Stimulated activated CD8-positive, alpha-beta memory T cell treated with anti-CD3 and anti-CD28 coated beads, Interleukin-12 subunit alpha, Interleukin-12 subunit beta, amount 100 ng/mL, for 24 hours (primary cell): ENCODE measurements around the gene PRR5.
A peak's percentile ranks its signal among the peaks of the same experiment; 100 is the strongest.
"Not testable (repeated sequence)": the region's sequence is repeated elsewhere in the genome, so short reads cannot be mapped to it uniquely, and the experiment has no call there.

ENCODE experiments used
- DNase-seq: peaks from one replicate; pipeline ENCODE4 v3.0.0-alpha.2; 2020; ENCODE audit errors: extremely low read depth

PRR5 gene

DNA sequence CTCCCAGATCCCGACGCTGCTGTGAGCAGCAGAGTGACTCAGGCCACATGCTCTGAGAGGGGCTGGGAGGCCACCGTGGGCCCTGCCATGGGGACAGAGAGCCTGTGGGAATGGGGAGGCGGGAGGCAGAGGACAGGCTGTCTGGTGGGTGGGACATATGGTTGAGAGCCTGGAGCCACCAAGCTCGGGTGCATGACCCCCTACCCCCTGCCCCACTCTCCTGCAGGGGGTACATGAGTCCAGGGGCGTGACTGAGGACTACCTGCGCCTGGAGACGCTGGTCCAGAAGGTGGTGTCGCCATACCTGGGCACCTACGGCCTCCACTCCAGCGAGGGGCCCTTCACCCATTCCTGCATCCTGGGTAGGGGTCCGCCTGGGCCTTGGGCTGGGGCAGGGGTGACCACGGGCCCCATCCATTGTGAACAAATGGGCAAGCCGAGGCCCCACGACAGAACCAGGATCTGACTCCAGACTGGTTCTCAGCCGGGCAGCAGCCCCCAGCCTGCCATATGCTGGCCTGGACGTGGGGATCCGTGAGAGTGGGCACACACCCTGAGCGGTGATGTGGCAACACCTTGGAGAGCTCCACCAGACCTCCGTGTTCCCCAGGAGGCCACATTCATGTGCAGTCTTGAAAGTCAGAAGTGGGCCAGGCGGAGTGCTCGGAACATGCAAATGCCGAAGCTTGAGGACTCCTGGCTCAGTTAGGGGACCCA, 33.0 kb downstream of the PRR5 start:
- DNase-seq: no peak

DNA sequence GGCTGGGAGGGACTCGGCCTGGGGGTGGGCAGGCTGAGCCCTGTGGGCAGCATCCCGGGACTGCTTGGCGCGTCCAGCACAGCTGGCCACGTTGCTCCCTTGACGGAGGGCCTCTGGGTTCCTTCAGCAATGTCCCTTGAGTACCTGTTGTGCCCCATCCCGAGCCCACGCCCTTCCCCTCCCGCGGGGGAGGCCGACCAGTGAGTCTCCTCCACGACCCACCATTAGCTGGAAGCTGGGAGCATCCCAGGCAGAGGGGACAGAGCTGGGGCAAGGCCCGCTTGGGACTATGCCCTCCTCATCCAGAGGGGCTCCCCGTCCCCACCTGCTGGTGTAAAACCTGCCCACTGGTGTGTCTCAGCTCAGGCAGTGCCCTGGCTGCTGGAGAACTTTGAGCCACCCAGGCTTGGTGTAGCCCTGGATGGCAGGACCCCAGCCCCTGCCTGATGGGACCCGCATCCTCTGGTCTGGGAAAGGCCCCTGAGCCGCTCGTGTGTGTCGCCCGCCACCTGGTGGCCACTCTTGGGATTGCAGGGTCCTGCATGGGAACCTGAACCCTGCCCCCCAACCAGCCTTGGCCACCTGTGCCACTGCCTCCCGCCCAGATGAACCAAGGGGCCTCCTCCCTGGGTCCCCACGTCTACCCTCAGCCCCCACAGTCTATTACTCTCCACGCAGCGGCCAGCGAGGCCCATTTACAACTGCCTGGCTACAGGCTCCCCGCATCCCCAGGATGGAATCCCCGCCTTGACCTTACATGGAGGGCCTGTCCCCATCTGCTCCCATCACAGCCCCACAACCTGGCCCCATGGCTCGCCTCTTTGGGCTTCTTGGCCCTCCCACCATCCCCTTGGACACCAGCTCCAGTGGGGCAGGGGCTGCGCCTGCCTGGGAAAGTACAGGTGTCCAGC, 33.8 kb downstream of the PRR5 start:
- DNase-seq: peak; percentile 55

DNA sequence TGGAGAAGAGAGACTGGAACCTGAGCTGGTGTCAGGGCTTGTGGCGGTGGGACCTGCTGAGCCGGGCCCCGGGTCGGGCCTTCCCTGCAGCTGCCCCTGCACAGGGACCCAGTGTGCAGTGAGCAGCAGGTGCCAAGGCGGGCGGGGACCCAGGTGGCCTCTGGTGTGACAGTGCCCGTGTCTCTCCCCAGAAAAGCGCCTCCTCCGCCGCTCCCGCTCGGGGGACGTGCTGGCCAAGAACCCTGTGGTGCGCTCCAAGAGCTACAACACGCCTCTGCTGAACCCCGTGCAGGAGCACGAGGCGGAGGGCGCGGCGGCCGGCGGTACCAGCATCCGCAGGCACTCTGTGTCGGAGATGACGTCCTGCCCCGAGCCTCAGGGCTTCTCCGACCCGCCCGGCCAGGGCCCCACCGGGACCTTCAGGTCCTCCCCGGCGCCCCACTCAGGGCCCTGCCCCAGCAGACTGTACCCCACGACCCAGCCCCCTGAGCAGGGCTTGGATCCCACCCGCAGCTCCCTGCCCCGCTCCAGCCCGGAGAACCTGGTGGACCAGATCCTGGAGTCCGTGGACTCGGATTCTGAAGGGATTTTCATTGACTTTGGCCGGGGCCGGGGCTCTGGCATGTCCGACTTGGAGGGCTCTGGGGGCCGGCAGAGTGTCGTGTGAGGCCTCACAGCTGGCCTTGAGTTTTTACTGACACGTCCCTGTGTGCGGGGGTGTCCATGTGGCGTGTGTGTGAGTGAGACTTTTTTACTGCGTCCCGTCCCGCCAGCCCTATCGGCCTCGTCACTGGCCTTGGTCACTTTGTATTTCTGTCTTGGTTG, 34.8 kb downstream of the PRR5 start:
- DNase-seq: no peak

DNA sequence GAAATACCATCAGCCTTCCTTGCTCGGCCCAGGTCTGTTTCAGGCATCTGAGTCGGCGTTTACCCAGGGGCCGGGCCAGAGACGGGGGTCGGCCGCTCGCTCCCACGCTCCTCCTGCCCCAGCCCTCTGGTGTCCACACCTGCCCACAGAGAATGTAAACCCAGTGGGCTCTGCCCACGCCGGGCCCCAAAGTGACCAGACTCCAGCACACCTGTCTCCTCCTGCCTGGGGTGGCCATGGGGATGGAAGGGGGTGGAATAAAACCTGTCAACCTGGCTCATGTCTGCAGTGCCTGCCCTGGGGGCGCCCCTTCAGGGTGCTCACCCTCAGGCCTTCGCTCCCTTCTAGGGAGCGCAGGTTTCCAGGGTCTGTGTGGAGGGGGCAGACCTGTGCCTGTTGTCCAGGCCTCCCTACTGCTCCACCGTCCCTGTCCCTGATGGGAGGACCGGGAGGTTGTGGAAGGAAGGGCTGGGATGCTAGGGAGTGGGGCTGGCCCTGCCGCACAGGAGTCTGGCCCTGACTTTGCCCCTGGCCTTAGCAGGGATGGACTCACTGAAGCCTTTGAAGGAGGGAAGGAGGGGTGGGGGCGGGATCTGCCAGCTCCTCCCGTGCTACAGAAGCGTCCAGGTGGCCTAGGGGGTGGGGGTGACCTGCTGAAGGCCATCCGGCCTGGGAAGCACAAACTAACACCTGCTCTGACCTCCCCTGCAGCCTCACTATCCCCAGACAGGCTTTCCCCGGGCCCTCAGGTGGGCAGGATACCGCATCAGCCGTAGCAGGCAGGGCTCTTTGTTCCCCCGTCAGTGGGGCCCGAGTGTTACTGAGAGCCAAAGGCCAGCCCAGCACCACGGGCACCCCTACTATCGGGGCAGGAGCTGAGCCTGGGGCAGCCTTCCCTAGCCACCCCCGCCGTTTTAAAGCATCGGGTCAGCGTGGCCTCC, 35.7 kb downstream of the PRR5 start:
- DNase-seq: no peak

DNA sequence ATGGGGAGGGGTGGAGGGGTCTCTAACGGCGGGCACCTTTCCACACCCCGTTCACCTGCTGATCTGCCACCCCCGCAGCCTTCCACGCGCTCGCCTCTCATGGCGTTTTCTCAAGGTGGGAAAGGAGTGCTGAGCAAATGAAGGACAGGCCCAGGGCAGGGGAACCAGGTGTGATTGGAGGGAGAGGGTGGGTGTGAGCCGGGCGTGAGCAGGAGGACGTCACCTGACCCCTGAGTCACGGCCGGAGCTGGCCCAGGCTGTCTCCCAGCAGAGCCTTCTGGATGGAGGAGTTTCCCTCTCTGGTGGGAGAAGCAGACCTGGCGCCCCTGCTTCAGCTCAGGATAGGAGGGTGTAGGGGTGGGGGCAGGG, 36.3 kb downstream of the PRR5 start:
- no peak for DNase-seq

DNA sequence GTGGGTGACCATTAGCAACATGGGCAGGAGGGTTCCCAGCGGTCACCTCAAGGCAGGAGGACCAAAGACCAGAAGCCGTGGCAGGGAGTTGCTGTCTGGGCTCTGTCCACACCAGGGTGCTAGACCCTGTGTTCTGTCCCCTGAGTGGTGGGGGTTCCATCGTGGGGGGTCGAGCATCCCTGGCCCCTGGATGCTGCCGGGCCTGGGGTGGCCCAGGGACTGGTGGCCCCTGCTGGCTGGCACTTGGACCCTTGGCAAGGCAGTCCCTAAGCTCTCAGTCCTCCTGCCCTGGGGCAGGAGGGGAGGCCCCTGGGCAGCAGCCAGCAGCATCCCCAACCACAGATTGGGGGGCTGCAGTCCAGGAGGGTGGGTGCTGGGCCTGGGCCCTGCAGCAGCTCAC, 37.0 kb downstream of the PRR5 start:
- no peak for DNase-seq

DNA sequence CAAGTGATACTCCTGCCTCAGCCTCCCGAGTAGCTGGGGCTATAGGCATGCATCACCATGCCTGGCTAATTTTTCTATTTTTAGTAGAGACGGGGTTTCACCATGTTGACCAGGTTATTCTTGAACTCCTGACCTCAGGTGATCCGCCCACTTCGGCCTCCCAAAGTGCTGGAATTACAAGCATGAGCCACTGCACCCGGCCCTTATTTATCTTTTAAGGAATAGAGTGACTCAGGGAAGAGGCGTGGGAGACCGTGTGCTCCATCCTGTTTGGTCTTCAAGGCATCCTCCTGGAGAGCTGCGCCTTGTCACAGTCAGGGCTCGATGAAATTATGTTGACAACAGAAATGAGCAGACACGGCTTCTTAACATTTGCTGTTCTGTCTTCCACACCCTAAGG, 37.7 kb downstream of the PRR5 start:
- not testable (repeated sequence) for DNase-seq

DNA sequence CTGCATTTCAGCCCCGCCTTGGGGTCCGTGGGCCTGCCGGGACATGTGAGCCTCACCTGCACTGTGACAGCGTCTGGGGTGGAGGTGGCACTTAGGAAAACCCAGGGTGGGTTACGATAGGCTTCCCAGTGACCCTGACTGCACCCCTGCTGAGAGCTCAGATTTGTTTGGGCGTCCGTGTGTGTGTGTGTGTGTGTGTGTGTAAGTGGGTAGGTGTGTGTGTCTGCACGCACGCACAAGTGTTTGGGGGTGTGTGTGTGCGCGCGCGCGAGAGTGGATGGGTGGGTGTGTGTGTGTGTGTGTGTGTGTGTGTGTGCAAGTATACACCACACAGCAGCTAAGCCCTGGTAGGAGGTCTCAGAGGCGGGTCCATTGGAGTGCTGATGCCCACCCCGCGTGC, 38.3 kb downstream of the PRR5 start:
- DNase-seq: no peak

DNA sequence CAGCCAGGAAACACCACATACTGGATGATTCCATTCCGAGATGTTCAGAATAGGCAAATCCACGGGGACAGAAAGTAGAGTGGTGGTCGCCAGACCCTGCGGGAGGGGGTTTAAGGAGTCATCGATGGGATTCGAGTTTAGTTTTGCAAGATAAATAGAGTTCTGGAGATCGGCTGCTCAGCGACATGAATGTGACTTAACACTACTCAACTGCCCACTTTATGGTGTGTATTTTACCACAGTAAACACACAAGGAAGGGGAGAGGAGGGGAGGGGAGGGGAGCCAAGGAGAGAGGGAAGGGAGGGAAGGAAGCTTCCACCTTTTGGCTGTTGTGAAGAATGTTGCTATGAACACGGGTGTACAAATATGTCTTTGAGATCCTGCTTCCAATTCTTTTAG, 39.9 kb downstream of the PRR5 start:
- no peak for DNase-seq

DNA sequence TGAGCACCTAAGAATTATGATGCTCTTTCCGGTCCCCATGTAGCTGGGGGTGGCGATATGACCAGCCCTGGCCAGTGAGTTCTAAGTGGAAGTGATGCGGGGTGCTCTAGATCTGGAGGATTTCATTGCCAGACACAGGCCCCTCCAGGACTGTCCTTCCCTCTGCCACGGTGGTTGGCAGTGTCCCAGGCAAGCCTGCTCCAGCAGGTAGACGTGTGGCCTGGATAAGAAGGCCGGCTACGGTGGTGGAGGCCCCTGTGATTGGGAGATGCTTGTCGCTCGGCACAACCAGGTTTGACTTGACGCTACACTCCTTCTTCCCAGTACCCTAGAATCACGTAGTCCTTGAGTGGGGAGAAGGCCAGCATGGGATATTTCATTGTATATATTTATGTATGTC, 41.2 kb downstream of the PRR5 start:
- no peak for DNase-seq

DNA sequence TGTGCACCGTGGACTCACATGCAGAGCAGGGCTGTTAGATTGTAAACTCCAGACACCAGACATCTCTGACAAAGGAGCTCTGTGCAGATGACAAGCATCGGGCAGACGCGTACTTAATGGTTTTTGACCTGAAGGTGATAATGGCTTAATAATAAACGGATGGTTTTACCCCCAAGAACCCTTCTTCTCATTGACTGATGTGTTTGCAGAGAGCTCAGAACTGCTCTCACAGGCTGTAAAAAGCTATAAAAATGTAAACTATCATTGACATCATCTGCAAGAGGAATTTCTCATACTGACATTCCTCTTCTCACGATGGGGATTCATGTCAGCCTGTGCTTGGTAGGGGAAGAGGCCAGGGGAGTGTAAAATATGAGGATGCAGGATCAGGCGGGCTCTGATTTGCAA, 41.8 kb downstream of the PRR5 start:
- DNase-seq: no peak

DNA sequence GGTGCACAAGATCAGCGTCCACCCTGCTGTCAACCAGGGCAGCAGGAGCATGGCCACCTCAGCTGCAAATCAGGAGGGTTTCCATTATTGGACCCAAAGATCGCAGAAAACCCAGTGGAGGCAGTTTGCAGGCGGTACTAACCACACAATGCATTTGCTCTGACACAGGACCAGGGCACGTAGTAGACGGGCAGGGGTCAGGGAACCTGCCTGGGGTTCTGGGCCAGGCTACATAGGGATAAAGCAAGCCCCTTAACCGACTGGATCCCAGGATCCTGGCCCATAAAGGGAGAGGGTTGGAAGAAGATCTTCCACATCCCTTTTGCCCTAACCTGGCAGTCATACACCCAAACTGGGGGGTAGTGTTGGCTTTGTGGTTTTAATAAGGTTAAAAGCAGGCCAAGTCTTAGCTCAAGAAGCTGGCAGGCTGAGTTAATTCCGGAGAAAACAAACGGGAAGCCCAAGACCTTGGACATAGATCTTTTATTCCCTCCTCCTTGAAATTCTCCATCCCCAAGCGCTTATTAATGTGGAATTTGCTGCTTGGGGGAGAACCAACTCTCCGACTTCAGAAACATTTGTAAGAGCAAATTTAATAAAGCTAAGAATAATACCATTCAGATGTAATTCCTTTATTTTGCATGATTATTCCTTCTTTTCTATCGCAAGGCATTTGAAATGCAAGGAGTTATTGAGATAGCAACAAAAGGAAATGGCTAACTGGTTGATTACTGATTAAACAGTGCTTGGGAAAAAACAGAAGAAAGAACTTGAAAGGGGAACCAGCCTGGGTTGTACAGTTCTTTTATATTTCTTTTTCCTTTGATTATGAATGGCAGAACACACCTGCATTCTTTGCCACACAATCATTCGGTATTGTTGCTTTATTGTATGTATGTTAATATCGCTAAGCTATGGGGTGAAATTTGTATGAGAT, 44.1 kb downstream of the PRR5 start:
- no peak for DNase-seq

DNA sequence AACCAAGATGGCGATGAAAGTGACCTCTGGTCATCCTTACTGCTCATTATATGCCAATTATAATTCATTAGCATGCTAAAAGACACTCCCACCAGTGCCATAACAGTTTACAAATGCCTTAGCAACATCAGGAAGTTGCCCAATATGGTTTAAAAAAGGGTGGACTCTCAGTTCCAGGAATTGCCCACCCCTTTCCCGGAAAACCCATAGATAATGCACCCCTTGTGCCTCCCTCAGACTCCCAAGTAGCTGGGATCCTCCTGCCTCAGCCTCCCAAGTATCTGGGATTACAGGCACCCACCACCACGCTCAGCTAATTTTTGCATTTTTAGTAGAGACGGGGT, 45.8 kb downstream of the PRR5 start:
- DNase-seq: not testable (repeated sequence)

DNA sequence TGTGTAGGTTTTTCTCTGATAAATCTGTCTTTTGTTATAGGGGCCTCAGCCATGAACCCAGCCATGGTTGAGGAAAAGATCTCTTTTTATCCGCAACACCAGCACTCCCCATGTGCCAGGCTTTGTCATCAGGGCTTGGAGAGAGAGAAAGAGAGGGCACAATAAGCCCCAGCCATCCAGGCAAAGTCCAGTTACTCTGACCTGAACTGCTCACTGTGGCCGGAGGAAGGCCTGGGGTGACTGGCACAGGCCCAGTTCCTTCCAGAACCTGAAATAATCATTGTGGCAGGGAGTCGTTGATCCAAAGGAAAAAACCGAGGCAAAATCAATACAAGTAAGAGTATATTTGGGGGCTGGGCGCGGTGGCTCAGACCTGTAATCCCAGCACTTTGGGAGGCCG, 46.5 kb downstream of the PRR5 start:
- no peak for DNase-seq

DNA sequence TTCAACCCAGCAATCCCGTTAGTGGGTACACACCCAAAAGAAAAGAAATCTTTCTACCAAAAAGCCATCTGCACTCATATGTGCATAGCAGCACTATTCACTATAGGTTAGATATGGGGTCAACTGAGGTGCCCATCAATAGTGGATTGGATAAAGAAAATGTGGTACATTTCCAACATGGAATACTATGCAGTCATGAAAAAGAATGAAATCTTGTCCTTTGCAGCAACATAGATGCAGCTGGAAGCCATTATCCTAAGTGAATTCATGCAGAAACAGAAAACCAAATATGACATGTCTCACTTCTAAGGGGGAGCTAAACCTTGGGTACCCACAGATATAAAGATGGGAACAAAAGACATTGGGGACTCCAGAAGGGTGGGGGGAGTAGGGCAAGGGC, 48.5 kb downstream of the PRR5 start:
- no peak for DNase-seq

DNA sequence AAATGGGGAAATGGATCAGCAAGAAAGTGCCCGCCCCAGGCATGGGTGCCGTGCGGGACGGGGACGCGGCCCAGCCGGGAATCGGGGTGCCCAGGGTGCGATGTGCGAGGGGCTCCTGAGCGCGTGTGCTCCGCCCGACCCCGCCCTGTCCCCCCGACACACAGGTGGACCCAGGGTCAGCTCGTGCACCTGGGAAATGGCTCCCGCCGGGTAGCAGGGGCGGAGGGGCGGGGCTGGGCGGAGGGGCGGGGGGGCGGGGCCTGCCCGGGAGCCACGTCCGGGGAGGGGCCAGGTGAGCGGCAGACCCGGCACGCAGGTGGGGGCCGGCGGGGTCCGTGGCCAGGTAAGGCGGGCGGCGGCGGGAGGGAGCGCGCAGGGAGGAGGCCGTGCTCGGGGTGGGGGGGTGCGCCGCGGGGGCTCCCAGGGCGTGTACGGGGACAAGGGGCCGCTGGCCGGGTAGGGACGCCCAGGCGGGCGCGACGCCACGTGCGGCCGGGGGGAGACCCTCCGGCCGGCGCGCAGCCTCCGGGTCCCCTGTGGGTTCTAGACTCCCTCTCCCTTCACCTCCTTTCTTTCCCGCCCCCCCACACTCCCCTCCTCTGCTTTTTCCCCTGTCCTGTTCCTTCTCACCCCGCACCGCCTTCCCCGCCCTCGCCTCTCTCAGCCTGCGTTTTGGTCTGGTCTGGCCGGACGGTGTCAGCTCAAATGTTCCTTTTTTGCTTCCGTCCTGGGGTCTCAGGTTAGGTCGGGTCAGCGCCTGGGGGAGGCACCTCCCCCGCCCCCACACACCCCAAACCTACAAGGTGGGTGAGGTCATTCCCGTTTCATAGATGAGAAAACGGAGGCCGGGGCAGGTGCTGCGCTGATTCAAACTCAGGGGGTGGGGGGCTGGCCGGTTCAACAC, 50.5 kb downstream of the PRR5 start, which contains the start of gene ARHGAP8:
TSS of gene ARHGAP8 (plus strand) at position 291 of the 904 bp plus-strand sequence. CDS start 33,953 bp downstream, outside the sequence.
- no peak for DNase-seq

DNA sequence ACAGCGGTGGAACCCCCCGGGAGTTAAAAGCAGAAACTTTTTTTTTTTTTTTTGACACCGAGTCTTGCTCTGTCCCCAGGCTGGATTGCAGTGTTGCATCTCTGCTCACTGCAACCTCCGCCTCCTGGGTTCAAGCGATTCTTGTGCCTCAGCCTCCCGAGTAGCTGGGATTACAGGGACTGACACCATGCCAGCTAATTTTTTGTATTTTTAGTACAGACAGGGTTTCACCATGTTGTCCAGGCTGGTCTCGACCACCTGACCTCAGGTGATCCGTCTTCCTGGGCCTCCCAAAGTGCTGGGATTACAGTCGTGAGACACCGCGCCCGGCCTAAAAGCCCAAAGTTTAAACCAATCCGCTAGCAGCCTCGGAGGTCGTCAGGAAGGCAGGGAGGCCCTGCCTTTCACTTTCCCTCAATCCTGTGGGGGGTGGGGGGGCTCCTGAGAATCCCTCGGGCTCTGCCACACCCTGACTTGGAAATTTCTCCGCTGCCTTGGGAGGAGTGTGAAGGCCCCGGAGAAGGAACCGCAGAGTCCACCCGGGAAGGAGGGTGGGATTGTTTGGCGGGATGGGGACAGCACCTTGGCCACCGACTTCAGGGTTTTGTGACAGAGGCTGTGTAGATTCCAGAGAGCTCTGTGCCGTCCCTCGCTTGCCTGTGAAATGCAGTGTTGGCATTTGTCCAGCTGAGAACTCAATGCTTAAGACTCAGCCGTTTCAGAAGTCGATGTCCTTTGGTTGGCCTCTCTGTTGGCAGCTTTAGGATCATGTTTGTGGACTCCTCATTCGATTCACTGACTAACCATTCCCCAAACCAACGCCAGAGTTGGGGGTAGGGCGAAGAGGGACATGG, 51.4 kb downstream of the PRR5 start:
- DNase-seq: no peak

DNA sequence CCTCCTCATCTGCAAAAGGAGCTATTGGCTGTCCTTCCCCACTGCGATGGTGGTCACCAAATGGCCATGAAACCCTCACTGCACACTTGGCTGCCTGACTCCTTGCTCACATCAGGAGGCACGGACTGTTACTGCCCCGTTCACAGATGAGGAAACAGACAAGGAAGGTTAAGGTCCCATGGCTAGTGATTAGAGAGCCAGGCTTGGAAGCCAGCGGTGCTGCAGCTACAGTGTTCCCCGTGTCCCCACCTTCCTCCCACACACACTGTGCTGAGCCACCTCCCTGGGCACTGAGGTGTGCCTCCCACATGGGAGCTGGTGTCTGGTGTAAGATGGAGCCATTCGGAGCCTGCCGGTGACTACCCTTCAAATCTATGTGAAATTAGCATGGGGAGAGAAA, 53.0 kb downstream of the PRR5 start:
- no peak for DNase-seq
